HL-60 (cell line): ENCODE data around the gene GLIS1.

Experiments
- DNase-seq, 2 experiments: peaks; one replicate each; pipeline ENCODE4 v3.0.0-alpha.2; 2010 to 2020; ENCODE audit warnings: low read depth in 1 of 2, low spot score in 1 of 2
- H3K27ac ChIP-seq: fragments of 250-450 bp; sonication (Bioruptor Pico); replicated peaks from 2 replicates; pipeline ENCODE4 v1.5.1; 2020; ENCODE audit warnings: mild to moderate bottlenecking, moderate library complexity
- H3K27me3 ChIP-seq: fragments of 250-450 bp; sonication (Bioruptor Pico); 2 replicates; pipeline ENCODE4 v1.5.1; 2021; ENCODE audit warnings: mild to moderate bottlenecking, moderate library complexity; ENCODE audit not compliant: insufficient read depth, poor library complexity, severe bottlenecking
- H3K4me3 ChIP-seq: replicated peaks from 2 replicates; pipeline ENCODE4 v1.5.1; 2011; ENCODE audit warnings: mild to moderate bottlenecking, control low read depth, low read length; ENCODE audit not compliant: insufficient read depth
- GABPA ChIP-seq: IDR thresholded peaks from 2 replicates; pipeline ENCODE4 v1.6.1; 2012; ENCODE audit warnings: low read depth
- POLR2AphosphoS5 ChIP-seq: IDR thresholded peaks from 2 replicates; pipeline ENCODE4 v1.6.1; 2012; ENCODE audit warnings: low read depth
- SPI1 ChIP-seq: IDR thresholded peaks from 2 replicates; pipeline ENCODE4 v1.6.1; 2012; ENCODE audit warnings: low read depth, mild to moderate bottlenecking, borderline replicate concordance
- TF ChIP-seq, protein P1 (sequence below): IDR thresholded peaks from 2 replicates; pipeline ENCODE4 v1.6.1; 2012; ENCODE audit warnings: low read depth; ENCODE audit not compliant: insufficient replicate concordance
- TF ChIP-seq, protein P2 (sequence below): IDR thresholded peaks from one replicate; pipeline ENCODE4 v1.5.1; 2011; ENCODE audit warnings: low read length, control low read depth, inconsistent platforms; ENCODE audit not compliant: insufficient read depth

GLIS1 gene

DNA sequence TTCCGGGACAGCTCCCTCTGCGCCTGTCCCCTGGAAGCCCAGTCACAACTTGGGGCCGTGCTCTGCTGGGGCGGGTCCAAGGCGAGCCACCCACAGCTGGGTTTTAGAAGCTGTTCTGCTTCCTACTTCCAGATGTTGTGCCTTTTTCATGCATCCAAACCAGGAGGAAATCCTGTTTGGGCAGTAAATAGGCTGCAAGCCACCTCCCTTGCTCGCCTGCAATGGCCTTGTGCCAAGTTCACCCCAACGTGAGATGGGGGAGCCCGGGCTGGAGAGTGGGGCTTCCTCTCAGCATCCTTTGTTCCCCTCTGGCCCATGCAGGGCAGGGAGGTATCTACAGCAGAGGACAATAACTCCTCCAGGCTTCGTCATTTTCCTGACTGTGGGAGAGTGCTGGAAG lies 206.6 kb downstream of the GLIS1 start:
- Histone ChIP-seq H3K27me3 (no peaks in the 10 kb centered on the region), H3K27ac (no peak overlapping the region), H3K4me3 (no peak overlapping the region)
- no peak for DNase-seq
- TF ChIP-seq GABPA (no peak), SPI1 (no peak), POLR2AphosphoS5 (no peak)
- TF ChIP-seq, protein P1, sequence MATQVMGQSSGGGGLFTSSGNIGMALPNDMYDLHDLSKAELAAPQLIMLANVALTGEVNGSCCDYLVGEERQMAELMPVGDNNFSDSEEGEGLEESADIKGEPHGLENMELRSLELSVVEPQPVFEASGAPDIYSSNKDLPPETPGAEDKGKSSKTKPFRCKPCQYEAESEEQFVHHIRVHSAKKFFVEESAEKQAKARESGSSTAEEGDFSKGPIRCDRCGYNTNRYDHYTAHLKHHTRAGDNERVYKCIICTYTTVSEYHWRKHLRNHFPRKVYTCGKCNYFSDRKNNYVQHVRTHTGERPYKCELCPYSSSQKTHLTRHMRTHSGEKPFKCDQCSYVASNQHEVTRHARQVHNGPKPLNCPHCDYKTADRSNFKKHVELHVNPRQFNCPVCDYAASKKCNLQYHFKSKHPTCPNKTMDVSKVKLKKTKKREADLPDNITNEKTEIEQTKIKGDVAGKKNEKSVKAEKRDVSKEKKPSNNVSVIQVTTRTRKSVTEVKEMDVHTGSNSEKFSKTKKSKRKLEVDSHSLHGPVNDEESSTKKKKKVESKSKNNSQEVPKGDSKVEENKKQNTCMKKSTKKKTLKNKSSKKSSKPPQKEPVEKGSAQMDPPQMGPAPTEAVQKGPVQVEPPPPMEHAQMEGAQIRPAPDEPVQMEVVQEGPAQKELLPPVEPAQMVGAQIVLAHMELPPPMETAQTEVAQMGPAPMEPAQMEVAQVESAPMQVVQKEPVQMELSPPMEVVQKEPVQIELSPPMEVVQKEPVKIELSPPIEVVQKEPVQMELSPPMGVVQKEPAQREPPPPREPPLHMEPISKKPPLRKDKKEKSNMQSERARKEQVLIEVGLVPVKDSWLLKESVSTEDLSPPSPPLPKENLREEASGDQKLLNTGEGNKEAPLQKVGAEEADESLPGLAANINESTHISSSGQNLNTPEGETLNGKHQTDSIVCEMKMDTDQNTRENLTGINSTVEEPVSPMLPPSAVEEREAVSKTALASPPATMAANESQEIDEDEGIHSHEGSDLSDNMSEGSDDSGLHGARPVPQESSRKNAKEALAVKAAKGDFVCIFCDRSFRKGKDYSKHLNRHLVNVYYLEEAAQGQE = no peak
- TF ChIP-seq, protein P2, sequence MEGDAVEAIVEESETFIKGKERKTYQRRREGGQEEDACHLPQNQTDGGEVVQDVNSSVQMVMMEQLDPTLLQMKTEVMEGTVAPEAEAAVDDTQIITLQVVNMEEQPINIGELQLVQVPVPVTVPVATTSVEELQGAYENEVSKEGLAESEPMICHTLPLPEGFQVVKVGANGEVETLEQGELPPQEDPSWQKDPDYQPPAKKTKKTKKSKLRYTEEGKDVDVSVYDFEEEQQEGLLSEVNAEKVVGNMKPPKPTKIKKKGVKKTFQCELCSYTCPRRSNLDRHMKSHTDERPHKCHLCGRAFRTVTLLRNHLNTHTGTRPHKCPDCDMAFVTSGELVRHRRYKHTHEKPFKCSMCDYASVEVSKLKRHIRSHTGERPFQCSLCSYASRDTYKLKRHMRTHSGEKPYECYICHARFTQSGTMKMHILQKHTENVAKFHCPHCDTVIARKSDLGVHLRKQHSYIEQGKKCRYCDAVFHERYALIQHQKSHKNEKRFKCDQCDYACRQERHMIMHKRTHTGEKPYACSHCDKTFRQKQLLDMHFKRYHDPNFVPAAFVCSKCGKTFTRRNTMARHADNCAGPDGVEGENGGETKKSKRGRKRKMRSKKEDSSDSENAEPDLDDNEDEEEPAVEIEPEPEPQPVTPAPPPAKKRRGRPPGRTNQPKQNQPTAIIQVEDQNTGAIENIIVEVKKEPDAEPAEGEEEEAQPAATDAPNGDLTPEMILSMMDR = no peak

DNA sequence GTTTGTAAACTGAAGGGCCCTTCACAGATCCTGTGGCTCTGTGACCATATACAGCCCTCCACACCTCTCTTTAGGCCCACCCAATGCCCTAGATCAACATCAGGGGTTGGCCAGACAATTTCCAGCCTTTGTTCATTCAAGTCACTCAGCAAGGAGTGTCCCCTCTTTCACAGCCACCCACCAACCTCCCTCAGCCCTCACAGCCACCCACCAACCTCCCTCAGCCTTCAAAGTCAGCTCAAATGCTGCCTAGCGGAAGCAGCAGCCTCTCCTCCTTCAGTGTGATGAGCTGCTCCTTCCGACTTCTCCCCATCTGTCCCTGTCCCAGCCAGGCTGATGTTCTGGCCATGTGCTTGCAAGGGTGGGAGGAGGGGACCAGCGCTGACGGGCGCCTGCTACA lies 208.4 kb downstream of the GLIS1 start:
- no peaks in the 10 kb centered on the region for H3K27me3 ChIP-seq
- no peak overlapping the region for H3K4me3 ChIP-seq
- DNase-seq = no peak
- no peak overlapping the region for H3K27ac ChIP-seq
- TF ChIP-seq SPI1 = no peak
- TF ChIP-seq GABPA = no peak
- TF ChIP-seq, protein P2 = no peak
- TF ChIP-seq, protein P1 = no peak
- no peak for TF ChIP-seq POLR2AphosphoS5

DNA sequence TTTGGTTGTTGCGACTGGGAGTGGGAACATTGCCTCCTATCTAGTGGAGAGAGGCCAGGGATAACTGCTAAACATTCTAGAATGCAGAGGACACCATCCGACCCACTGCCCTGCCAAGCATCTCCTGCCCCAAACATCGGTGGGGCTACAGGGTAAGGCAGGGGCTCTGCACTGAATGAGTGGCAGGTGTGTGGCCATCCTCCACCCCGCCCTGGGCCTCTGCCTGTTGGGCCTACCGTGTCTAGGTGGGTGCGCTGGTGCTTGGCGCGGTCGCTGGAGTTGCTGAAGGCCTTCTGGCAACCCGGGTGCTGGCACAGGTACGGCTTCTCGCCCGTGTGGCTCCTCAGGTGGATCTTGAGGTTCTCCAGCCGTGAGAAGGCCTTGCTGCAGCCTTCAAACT lies 209.4 kb downstream of the GLIS1 start:
- TF ChIP-seq POLR2AphosphoS5 = no peak
- TF ChIP-seq, protein P2 = no peak
- no peak for TF ChIP-seq SPI1
- TF ChIP-seq, protein P1 = no peak
- no peak for TF ChIP-seq GABPA
- DNase-seq = no peak
- H3K4me3 ChIP-seq = no peak overlapping the region
- H3K27me3 ChIP-seq = no peaks in the 10 kb centered on the region
- no peak overlapping the region for H3K27ac ChIP-seq
